Activated CD4-positive, alpha-beta memory T cell treated with anti-CD3 and anti-CD28 coated beads, Interleukin-2, amount 10 ng/mL, durations not matched to agents 7 days and 5 days (primary cell): ENCODE measurements around the gene QPCTL. TPM values are rescaled to one million over a fixed set of nuclear protein-coding genes. Genes with fewer than 3 reads are reported as not detected.

Experiments
- total RNA-seq, 2 experiments: library from RNA; stranded (reverse); gene quantifications; one replicate each; pipeline ENCODE4 v1.2.3, GENCODE V29; 2021

QPCTL gene
- total RNA-seq, 2 experiments from 2014 or later: 9.1 to 11.9 TPM

Other genes starting within 250 kb of the QPCTL start
- 10 to 100 TPM; 15.3 to 16.1 TPM for gene FOSB, start 224.7 kb upstream of the QPCTL start, total RNA-seq
- gene RTN2, start 195.6 kb upstream of the QPCTL start, total RNA-seq: 1 to 10 TPM; 3.0 to 5.5 TPM
- 1 to 10 TPM; 3.5 to 4.3 TPM for gene PPM1N, start 194.2 kb upstream of the QPCTL start, total RNA-seq
- 100 to 1,000 TPM; 224 to 233 TPM for gene VASP, start 185.2 kb upstream of the QPCTL start, total RNA-seq
- gene OPA3, start 107.9 kb upstream of the QPCTL start, total RNA-seq: 10 to 100 TPM; 12.0 to 12.9 TPM
- gene GPR4, start 90.5 kb upstream of the QPCTL start, total RNA-seq: not detected
- 100 to 1,000 TPM; 136 to 146 TPM for gene EML2, start 53.3 kb upstream of the QPCTL start, total RNA-seq
- gene GIPR, start 24.4 kb upstream of the QPCTL start, total RNA-seq: 10 to 100 TPM; 11.4 to 12.3 TPM
- 100 to 1,000 TPM; 505 to 519 TPM for gene SNRPD2, start 713 bp upstream of the QPCTL start, total RNA-seq
- 10 to 100 TPM; 34.4 to 36.4 TPM for gene FBXO46, start 38.2 kb downstream of the QPCTL start, total RNA-seq
- gene MEIOSIN, start 40.8 kb downstream of the QPCTL start, total RNA-seq: not detected
- 1 to 10 TPM; 1.6 to 1.7 TPM for gene SIX5, start 76.6 kb downstream of the QPCTL start, total RNA-seq
- gene DMPK, start 89.8 kb downstream of the QPCTL start, total RNA-seq: 10 to 100 TPM; 29.5 to 32.5 TPM
- gene DMWD, start 100.2 kb downstream of the QPCTL start, total RNA-seq: 10 to 100 TPM; 63.1 to 65.4 TPM
- gene RSPH6A, start 122.6 kb downstream of the QPCTL start, total RNA-seq: under 1 TPM; 0.25 to 0.30 TPM
- 10 to 100 TPM; 88.3 to 89.2 TPM for gene SYMPK, start 170.5 kb downstream of the QPCTL start, total RNA-seq
- not detected for gene FOXA3, start 171.7 kb downstream of the QPCTL start, total RNA-seq
- gene IRF2BP1, start 193.5 kb downstream of the QPCTL start, total RNA-seq: 10 to 100 TPM; 16.9 to 17.6 TPM
- 10 to 100 TPM; 12.5 to 12.9 TPM for gene MYPOP, start 209.9 kb downstream of the QPCTL start, total RNA-seq
- not detected for gene NANOS2, start 222.1 kb downstream of the QPCTL start, total RNA-seq